ENCODE measurements around the gene P3H2. TPM values are rescaled to one million over a fixed set of nuclear protein-coding genes. Genes with fewer than 3 reads are reported as not detected.

P3H2 gene
- total and polyA plus RNA-seq, 11 donors: 0.55 to 24.8 (median 3.8) TPM

DNA sequence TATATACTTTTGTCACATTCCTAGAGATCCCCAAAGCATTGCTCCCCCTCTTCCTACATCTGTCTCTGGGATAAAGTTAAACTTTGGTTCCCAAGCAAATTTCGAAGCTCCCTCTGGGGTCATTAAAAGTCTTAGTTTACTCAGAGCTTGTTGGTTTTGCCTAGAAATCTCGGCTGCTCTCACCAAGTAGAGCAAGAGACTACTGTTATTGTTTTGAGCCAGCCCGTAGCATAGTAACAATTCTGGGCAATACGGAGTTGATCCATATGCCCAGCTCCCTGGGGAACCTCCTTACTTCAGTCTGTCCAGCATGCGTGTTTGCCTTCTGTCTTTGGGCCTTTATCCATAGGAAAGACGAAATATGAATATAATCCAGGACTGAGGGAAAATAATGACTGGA is 10.0 kb upstream of the P3H2 start:
- intact Hi-C loops (cut with DNase I): loop anchor here in 1 of 10 donors (10.0 kb wide), 1 partner anchor 56 kb away; no protein-coding TSS in a partner anchor
- Histone ChIP-seq H3K4me1 (peaks cover 0 to 17% (median 0%) of the 10 kb centered on the region in 12 donors), H3K4me3 (no peak overlapping the region), H3K27me3 (peaks cover 0 to 5% (median 0%) of the 10 kb centered on the region in 9 donors), H3K27ac (no peak overlapping the region), H3K9me3 (peaks cover 0 to 3% (median 0%) of the 10 kb centered on the region in 12 donors), H3K36me3 (no peaks in the 10 kb centered on the region)
- DNase-seq (no peak), ATAC-seq (peak in 1 of 4 donors; percentile 30)
- WGBS, 4 donors: 55 to 79% (median 62%) methylated on average over 6 of the region's 6 CpGs
- TF ChIP-seq, protein P1, sequence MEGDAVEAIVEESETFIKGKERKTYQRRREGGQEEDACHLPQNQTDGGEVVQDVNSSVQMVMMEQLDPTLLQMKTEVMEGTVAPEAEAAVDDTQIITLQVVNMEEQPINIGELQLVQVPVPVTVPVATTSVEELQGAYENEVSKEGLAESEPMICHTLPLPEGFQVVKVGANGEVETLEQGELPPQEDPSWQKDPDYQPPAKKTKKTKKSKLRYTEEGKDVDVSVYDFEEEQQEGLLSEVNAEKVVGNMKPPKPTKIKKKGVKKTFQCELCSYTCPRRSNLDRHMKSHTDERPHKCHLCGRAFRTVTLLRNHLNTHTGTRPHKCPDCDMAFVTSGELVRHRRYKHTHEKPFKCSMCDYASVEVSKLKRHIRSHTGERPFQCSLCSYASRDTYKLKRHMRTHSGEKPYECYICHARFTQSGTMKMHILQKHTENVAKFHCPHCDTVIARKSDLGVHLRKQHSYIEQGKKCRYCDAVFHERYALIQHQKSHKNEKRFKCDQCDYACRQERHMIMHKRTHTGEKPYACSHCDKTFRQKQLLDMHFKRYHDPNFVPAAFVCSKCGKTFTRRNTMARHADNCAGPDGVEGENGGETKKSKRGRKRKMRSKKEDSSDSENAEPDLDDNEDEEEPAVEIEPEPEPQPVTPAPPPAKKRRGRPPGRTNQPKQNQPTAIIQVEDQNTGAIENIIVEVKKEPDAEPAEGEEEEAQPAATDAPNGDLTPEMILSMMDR (IDR thresholded peaks at IDR 0.05): no peak
- TF ChIP-seq POLR2A (IDR thresholded peaks at IDR 0.05): no peak

GRCh38 chr3:190130037-190130436 is 9.3 kb upstream of the P3H2 start:
- Histone ChIP-seq H3K4me1 (peaks cover 0 to 17% (median 0%) of the 10 kb centered on the region in 12 donors), H3K27me3 (peaks cover 0 to 5% (median 0%) of the 10 kb centered on the region in 9 donors), H3K36me3 (no peaks in the 10 kb centered on the region), H3K4me3 (no peak overlapping the region), H3K9me3 (peaks cover 0 to 1% (median 0%) of the 10 kb centered on the region in 12 donors), H3K27ac (no peak overlapping the region)
- TF ChIP-seq, protein P1 (IDR thresholded peaks at IDR 0.05): no peak
- TF ChIP-seq POLR2A (IDR thresholded peaks at IDR 0.05): no peak
- 80 to 96% (median 90%) methylated on average over 2 of the region's 2 CpGs for WGBS, 4 donors
- ATAC-seq: no peak
- no peak for DNase-seq
- intact Hi-C loops (cut with DNase I): loop anchor here in 1 of 10 donors (10.0 kb wide), 1 partner anchor 55 kb away; no protein-coding TSS in a partner anchor

DNA sequence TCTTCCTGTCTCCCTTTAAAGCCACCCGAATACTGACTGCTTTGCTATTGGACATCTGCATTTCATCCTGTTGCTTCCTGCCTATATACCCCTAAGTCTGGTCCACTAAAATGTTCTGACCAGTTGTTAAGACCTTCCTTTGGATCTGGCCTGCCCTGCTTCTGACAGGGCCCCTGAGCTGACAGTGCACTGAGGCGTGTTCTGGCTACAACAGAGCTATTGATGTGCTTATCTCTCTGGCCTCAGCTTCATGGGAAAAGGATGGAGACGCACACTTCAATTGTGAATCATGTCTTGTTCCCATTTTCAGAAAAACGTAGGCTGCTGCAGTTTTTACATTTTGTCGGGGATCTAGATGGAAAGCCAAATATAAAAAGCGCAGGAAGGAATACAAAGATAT is 7.1 kb upstream of the P3H2 start:
- ATAC-seq (no peak), DNase-seq (no peak)

GRCh38 chr3:190127195-190127594 is 6.5 kb upstream of the P3H2 start:
- Histone ChIP-seq H3K9me3 (no peaks in the 10 kb centered on the region), H3K27ac (no peak overlapping the region), H3K4me3 (no peak overlapping the region), H3K27me3 (peaks cover 0 to 10% (median 0%) of the 10 kb centered on the region in 9 donors), H3K4me1 (peaks cover 0 to 9% (median 0%) of the 10 kb centered on the region in 12 donors), H3K36me3 (no peaks in the 10 kb centered on the region)
- 93 to 98% (median 96%) methylated on average over 1 of the region's 1 CpG for WGBS, 4 donors
- TF ChIP-seq, protein P1 (IDR thresholded peaks at IDR 0.05): no peak
- TF ChIP-seq POLR2A (IDR thresholded peaks at IDR 0.05): no peak
- intact Hi-C loops (cut with DNase I): loop anchor here in 3 of 10 donors (10.0 kb wide), 2 partner anchors 152 to 162 kb away; no protein-coding TSS in a partner anchor
- DNase-seq (no peak), ATAC-seq (no peak)

More for the DNA sequence above, 7.1 kb upstream of the P3H2 start:
- intact Hi-C loops (cut with DNase I): loop anchor here in 3 of 10 donors (10.0 kb wide), 2 partner anchors 153 to 163 kb away; no protein-coding TSS in a partner anchor
- H3K27me3 ChIP-seq: peaks cover 0 to 10% (median 0%) of the 10 kb centered on the region in 9 donors
- no peaks in the 10 kb centered on the region for H3K9me3 ChIP-seq
- H3K4me1 ChIP-seq: peaks cover 0 to 15% (median 0%) of the 10 kb centered on the region in 12 donors
- TF ChIP-seq, protein P1 (IDR thresholded peaks at IDR 0.05): no peak
- no peak for TF ChIP-seq POLR2A (IDR thresholded peaks at IDR 0.05)
- H3K4me3 ChIP-seq: no peak overlapping the region
- 67 to 87% (median 73%) methylated on average over 6 of the region's 6 CpGs for WGBS, 4 donors
- no peak overlapping the region for H3K27ac ChIP-seq
- no peaks in the 10 kb centered on the region for H3K36me3 ChIP-seq
